Measurements from ENCODE around the gene DGKQ.
"Not testable (repeated sequence)": the region's sequence is repeated elsewhere in the genome, so short reads cannot be mapped to it uniquely, and the experiment has no call there.

Gene DGKQ

DNA sequence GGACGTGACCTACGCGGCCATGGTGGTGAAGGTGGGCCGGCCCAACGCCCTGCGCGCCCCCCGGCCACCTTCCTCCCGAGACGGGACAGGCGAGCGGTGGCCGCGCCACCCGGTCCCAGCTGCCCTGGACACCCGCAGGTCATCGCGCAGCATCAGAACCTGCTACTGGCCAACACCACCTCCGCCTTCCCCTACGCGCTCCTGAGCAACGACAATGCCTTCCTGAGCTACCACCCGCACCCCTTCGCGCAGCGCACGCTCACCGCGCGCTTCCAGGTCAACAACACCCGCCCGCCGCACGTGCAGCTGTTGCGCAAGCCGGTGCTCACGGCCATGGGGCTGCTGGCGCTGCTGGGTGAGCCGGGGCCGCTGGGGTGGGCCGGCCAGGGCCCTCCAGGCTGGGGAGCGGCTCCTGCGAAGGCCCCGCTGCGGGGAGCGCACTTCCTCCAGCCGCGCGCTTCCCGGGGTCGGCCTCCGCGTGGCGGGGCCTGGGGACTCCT lies 28.8 kb upstream of the DGKQ start:
- H3K9ac ChIP-seq (ENCODE audit: insufficient read length, low read depth): peak overlapping the region; percentile 11
- H3K27me3 ChIP-seq (ENCODE audit: insufficient read depth, insufficient read length): peaks cover 94% of the 10 kb centered on the region

DNA sequence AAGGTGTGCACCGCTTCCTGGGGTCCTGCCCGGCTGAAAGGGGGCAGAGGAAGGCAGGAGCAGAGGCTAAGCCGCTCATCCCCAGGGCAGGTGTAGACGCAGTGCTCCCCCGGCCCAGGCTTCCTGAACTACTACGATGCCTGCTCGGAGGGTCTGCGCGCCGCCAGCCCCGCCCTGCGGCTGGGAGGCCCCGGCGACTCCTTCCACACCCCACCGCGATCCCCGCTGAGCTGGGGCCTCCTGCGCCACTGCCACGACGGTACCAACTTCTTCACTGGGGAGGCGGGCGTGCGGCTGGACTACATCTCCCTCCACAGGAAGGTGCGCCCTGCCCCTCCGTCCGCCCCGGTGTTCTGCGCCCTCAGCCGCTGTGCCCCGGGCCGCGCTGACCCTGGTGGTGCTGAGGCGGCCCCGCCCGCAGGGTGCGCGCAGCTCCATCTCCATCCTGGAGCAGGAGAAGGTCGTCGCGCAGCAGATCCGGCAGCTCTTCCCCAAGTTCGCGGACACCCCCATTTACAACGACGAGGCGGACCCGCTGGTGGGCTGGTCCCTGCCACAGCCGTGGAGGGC lies 28.3 kb upstream of the DGKQ start:
- Histone ChIP-seq H3K27me3 (ENCODE audit: insufficient read depth, insufficient read length) (peaks cover 93% of the 10 kb centered on the region), H3K4me1 (ENCODE audit: insufficient read depth, insufficient read length) (peaks cover 15% of the 10 kb centered on the region), H3K36me3 (ENCODE audit: insufficient read depth, insufficient read length, low read length) (no peaks in the 10 kb centered on the region), H3K4me3 (ENCODE audit: insufficient read length, low read depth) (no peak overlapping the region), H3K9me3 (ENCODE audit: insufficient read depth, low read length) (no peaks in the 10 kb centered on the region), H3K9ac (ENCODE audit: insufficient read length, low read depth) (peak overlapping the region; percentile 11)
- DNase-seq (ENCODE audit: low read depth, low spot score): no peak
- no peak for TF ChIP-seq YY1 (IDR thresholded peaks at IDR 0.05; ENCODE audit: insufficient read depth, insufficient read length)
- TF ChIP-seq ZNF274 (IDR thresholded peaks at IDR 0.05; ENCODE audit: low read depth, low read length): no peak
- TF ChIP-seq SUZ12 (IDR thresholded peaks at IDR 0.05; ENCODE audit: extremely low read depth, insufficient read depth, insufficient read length): no peak

More for the DNA sequence above, 28.8 kb upstream of the DGKQ start:
- no peaks in the 10 kb centered on the region for H3K36me3 ChIP-seq (ENCODE audit: insufficient read depth, insufficient read length, low read length)
- peaks cover 14% of the 10 kb centered on the region for H3K4me1 ChIP-seq (ENCODE audit: insufficient read depth, insufficient read length)
- TF ChIP-seq SUZ12 (IDR thresholded peaks at IDR 0.05; ENCODE audit: extremely low read depth, insufficient read depth, insufficient read length) (no peak), YY1 (IDR thresholded peaks at IDR 0.05; ENCODE audit: insufficient read depth, insufficient read length) (no peak), ZNF274 (IDR thresholded peaks at IDR 0.05; ENCODE audit: low read depth, low read length) (no peak)
- H3K4me3 ChIP-seq (ENCODE audit: insufficient read length, low read depth): peak overlapping the region; percentile 43
- no peak for DNase-seq (ENCODE audit: low read depth, low spot score)
- no peaks in the 10 kb centered on the region for H3K9me3 ChIP-seq (ENCODE audit: insufficient read depth, low read length)

DNA sequence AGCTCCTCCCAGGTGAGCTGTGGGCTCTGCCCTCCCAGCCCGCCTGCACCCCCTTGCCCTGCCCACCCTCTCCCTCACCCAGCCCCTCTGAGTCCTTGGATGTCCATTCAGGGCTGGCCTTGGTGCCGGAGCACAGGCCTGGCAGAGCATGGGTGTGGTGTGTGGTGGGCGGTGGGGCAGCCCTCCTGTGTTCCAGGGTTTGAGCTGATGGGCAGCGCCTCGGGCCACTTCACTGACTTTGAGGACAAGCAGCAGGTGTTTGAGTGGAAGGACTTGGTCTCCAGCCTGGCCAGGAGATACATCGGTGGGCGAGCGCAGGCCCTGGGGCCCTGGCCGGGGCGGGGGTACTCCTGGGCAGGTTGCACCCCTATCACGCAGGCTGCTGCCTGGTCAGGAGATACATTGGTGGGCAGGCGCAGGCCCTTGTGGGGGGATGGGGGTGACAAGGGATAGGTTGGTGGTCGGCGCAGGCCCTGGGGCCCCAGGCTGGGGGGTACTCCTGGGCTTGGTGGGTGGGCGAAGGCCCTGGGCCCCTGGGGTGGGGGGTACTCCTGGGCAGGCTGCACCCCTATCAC lies 27.4 kb upstream of the DGKQ start:
- no peak overlapping the region for H3K4me3 ChIP-seq (ENCODE audit: insufficient read length, low read depth)

DNA sequence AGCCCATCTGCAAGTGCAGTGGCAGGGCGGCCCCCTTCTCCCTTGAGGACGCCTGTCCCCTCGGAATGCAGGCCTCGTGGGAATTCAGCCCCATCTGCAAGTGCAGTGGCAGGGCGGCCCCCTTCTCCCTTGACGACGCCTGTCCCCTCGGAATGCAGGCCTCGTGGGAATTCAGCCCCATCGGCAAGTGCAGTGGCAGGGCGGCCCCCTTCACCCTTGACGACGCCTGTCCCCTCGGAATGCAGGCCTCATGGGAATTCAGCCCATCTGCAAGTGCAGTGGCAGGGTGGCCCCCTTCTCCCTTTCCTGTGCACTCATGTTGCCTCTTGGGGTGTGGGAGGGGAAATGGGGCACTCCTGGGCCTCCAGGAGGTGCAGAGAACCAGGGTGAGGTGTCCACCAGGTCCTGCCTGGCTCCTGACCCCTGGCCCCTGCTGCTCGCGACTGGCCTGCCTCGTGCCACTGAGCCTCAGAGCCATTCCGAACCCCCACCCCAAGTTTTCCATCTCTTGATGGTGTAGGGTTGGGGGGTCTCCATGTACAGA lies 26.6 kb upstream of the DGKQ start:
- Histone ChIP-seq H3K27me3 (ENCODE audit: insufficient read depth, insufficient read length) (peaks cover 94% of the 10 kb centered on the region), H3K9me3 (ENCODE audit: insufficient read depth, low read length) (no peaks in the 10 kb centered on the region), H3K4me1 (ENCODE audit: insufficient read depth, insufficient read length) (peaks cover 24% of the 10 kb centered on the region), H3K36me3 (ENCODE audit: insufficient read depth, insufficient read length, low read length) (no peaks in the 10 kb centered on the region), H3K4me3 (ENCODE audit: insufficient read length, low read depth) (no peak overlapping the region), H3K9ac (ENCODE audit: insufficient read length, low read depth) (no peak overlapping the region)
- TF ChIP-seq YY1 (IDR thresholded peaks at IDR 0.05; ENCODE audit: insufficient read depth, insufficient read length) (no peak), SUZ12 (IDR thresholded peaks at IDR 0.05; ENCODE audit: extremely low read depth, insufficient read depth, insufficient read length) (no peak), ZNF274 (IDR thresholded peaks at IDR 0.05; ENCODE audit: low read depth, low read length) (no peak)
- DNase-seq (ENCODE audit: low read depth, low spot score): no peak

More for the DNA sequence above, 27.4 kb upstream of the DGKQ start:
- Histone ChIP-seq H3K9me3 (ENCODE audit: insufficient read depth, low read length) (no peaks in the 10 kb centered on the region), H3K4me1 (ENCODE audit: insufficient read depth, insufficient read length) (peaks cover 21% of the 10 kb centered on the region), H3K9ac (ENCODE audit: insufficient read length, low read depth) (no peak overlapping the region), H3K27me3 (ENCODE audit: insufficient read depth, insufficient read length) (peaks cover 96% of the 10 kb centered on the region), H3K36me3 (ENCODE audit: insufficient read depth, insufficient read length, low read length) (no peaks in the 10 kb centered on the region)
- no peak for TF ChIP-seq YY1 (IDR thresholded peaks at IDR 0.05; ENCODE audit: insufficient read depth, insufficient read length)
- no peak for TF ChIP-seq SUZ12 (IDR thresholded peaks at IDR 0.05; ENCODE audit: extremely low read depth, insufficient read depth, insufficient read length)
- no peak for TF ChIP-seq ZNF274 (IDR thresholded peaks at IDR 0.05; ENCODE audit: low read depth, low read length)
- no peak for DNase-seq (ENCODE audit: low read depth, low spot score)

DNA sequence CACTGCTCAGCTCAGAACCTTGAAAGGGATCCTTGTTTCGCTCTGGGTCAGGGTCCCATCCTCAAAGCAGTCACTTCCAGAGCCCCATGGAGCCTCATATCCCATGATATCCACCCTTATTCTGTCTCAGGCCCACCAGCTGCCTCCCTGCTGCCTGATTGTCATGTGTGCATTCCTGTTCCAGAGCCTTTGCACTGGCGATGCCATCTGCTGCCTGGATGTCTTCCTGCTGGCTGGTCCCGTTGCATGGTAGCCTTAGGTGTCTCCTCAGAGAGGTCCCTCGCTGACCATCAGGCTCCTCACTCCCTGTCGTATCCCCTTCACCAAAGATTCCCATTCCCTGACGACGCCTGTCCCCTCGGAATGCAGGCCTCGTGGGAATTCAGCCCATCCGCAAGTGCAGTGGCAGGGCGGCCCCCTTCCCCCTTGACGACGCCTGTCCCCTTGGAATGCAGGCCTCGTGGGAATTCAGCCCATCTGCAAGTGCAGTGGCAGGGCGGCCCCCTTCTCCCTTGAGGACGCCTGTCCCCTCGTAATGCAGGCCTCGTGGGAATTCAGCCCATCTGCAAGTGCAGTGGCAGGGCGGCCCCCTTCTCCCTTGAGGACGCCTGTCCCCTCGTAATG lies 26.0 kb upstream of the DGKQ start:
- Histone ChIP-seq H3K4me1 (ENCODE audit: insufficient read depth, insufficient read length) (peaks cover 24% of the 10 kb centered on the region), H3K27me3 (ENCODE audit: insufficient read depth, insufficient read length) (peaks cover 88% of the 10 kb centered on the region)
- DNase-seq (ENCODE audit: low read depth, low spot score); H3K4me3 ChIP-seq (ENCODE audit: insufficient read length, low read depth); H3K36me3 ChIP-seq (ENCODE audit: insufficient read depth, insufficient read length, low read length); H3K9me3 ChIP-seq (ENCODE audit: insufficient read depth, low read length); H3K9ac ChIP-seq (ENCODE audit: insufficient read length, low read depth): not testable (repeated sequence)

DNA sequence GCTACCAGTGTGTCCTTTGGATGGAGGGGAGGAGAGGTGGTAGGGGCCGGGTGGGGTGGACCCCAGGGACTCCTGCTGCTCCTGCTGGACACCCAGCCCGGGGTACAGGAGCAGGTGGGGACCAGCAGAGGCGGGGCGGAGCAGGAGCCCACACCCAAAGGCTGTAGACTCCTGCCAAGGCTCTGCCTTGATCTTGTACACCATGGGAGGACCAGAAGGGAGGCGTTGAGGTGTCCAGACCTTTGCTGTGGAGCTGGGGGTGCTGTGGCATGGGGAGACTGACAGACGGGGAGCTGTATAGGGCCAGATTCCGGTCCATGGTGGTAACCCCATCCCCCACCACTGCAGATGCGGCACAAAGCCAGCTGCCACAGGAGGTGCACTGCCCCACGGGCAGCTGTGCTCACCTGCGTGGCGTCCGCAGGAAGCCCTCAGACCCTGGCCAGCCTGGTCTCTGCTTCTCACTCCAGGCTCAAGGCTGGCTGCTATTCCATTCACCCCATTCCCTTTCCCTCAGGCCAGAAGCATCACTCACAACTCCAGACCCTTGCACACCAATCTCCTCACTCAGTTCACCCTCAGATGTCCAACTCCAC lies 24.8 kb upstream of the DGKQ start:
- H3K4me3 ChIP-seq (ENCODE audit: insufficient read length, low read depth): no peak overlapping the region
- H3K9ac ChIP-seq (ENCODE audit: insufficient read length, low read depth): no peak overlapping the region

More for the DNA sequence above, 24.8 kb upstream of the DGKQ start:
- Histone ChIP-seq H3K4me1 (ENCODE audit: insufficient read depth, insufficient read length) (peaks cover 27% of the 10 kb centered on the region), H3K36me3 (ENCODE audit: insufficient read depth, insufficient read length, low read length) (no peaks in the 10 kb centered on the region), H3K9me3 (ENCODE audit: insufficient read depth, low read length) (no peaks in the 10 kb centered on the region), H3K27me3 (ENCODE audit: insufficient read depth, insufficient read length) (peaks cover 76% of the 10 kb centered on the region)
- TF ChIP-seq YY1 (IDR thresholded peaks at IDR 0.05; ENCODE audit: insufficient read depth, insufficient read length) (no peak), ZNF274 (IDR thresholded peaks at IDR 0.05; ENCODE audit: low read depth, low read length) (no peak), SUZ12 (IDR thresholded peaks at IDR 0.05; ENCODE audit: extremely low read depth, insufficient read depth, insufficient read length) (no peak)
- DNase-seq (ENCODE audit: low read depth, low spot score): no peak

All from NT2/D1 (cell line).